ENCODE measurements around the gene DVL2. TPM values are rescaled to one million over a fixed set of nuclear protein-coding genes. Genes with fewer than 3 reads are reported as not detected.

DVL2 gene
- total RNA-seq, 4 donors from 2014 or later, result 22.7 to 41.6 (median 23.6) TPM

GRCh38 chr17:7191571-7192270 is 42.6 kb downstream of the DVL2 start:
- DNase-seq (ENCODE audit: low spot score) (no peak), ATAC-seq (ENCODE audit: low FRiP score) (no peak)
- no peak for TF ChIP-seq CTCF (IDR thresholded peaks at IDR 0.05)

- DNase-seq (ENCODE audit: low spot score), result no peak
- no peak for TF ChIP-seq CTCF (IDR thresholded peaks at IDR 0.05)
- no peak for ATAC-seq (ENCODE audit: low FRiP score)
These were observed 43.2 kb downstream of the DVL2 start for GRCh38 chr17:7191069-7191468.

- no peak for DNase-seq (ENCODE audit: low spot score)
- no peak for TF ChIP-seq CTCF (IDR thresholded peaks at IDR 0.05)
- no peak for ATAC-seq (ENCODE audit: low FRiP score)
These were observed 43.9 kb downstream of the DVL2 start for GRCh38 chr17:7190276-7190917.

- no peak for TF ChIP-seq CTCF (IDR thresholded peaks at IDR 0.05)
- DNase-seq (ENCODE audit: low spot score) (no peak), ATAC-seq (ENCODE audit: low FRiP score) (no peak)
These were observed 48.1 kb downstream of the DVL2 start for GRCh38 chr17:7186241-7186640.

- no peak for ATAC-seq (ENCODE audit: low FRiP score)
- DNase-seq (ENCODE audit: low spot score), result no peak
- no peak for TF ChIP-seq CTCF (IDR thresholded peaks at IDR 0.05)
These were observed 49.7 kb downstream of the DVL2 start for GRCh38 chr17:7184647-7185046.

GRCh38 chr17:7184091-7184488 is 50.2 kb downstream of the DVL2 start:
- DNase-seq (ENCODE audit: low spot score), result no peak
- no peak for TF ChIP-seq CTCF (IDR thresholded peaks at IDR 0.05)
- ATAC-seq (ENCODE audit: low FRiP score), result no peak
